Hepatocyte (in vitro differentiated cells): Measurements from ENCODE around the gene ATP8A2. TPM values are rescaled to one million over a fixed set of nuclear protein-coding genes. Genes with fewer than 3 reads are reported as not detected.
"Not testable (repeated sequence)": the region's sequence is repeated elsewhere in the genome, so short reads cannot be mapped to it uniquely, and the experiment has no call there.

Experiments used
- DNase-seq: peaks from one replicate; pipeline ENCODE4 v3.0.0-alpha.2; 2016; ENCODE audit warnings: low spot score
- H2AFZ ChIP-seq: fragments of 200-600 bp; sonication (generic); 2 replicates; pipeline ENCODE4 v1.6.0; 2016; ENCODE audit warnings: antibody characterized with exemption, mild to moderate bottlenecking
- H3K27ac ChIP-seq: fragments of 200-600 bp; sonication (generic); 2 replicates; pipeline ENCODE4 v1.5.1; 2016; ENCODE audit warnings: mild to moderate bottlenecking
- H3K27me3 ChIP-seq: fragments of 200-600 bp; sonication (generic); 2 replicates; pipeline ENCODE4 v1.6.1; 2016
- H3K36me3 ChIP-seq: fragments of 200-600 bp; sonication (generic); replicated peaks from 2 replicates; pipeline ENCODE4 v1.5.1; 2016; ENCODE audit warnings: low read depth; ENCODE audit not compliant: insufficient read depth
- H3K4me1 ChIP-seq: fragments of 200-600 bp; sonication (generic); 2 replicates; pipeline ENCODE4 v1.5.1; 2016; ENCODE audit warnings: mild to moderate bottlenecking, moderate library complexity; ENCODE audit not compliant: insufficient read depth
- H3K4me2 ChIP-seq: fragments of 200-600 bp; sonication (generic); 2 replicates; pipeline ENCODE4 v1.6.0; 2016
- H3K4me3 ChIP-seq: fragments of 200-600 bp; sonication (generic); 2 replicates; pipeline ENCODE4 v1.5.1; 2016; ENCODE audit warnings: mild to moderate bottlenecking
- H3K79me2 ChIP-seq: fragments of 200-600 bp; sonication (generic); 2 replicates; pipeline ENCODE4 v1.6.0; 2017; ENCODE audit warnings: mild to moderate bottlenecking
- H3K9me2 ChIP-seq: fragments of 200-600 bp; sonication (generic); replicated peaks from 2 replicates; pipeline ENCODE4 v1.6.0; 2017; ENCODE audit warnings: mild to moderate bottlenecking; ENCODE audit not compliant: insufficient read depth
- H3K9me3 ChIP-seq: fragments of 200-600 bp; sonication (generic); 2 replicates; pipeline ENCODE4 v1.5.1; 2016; ENCODE audit warnings: low read depth, mild to moderate bottlenecking
- H4K20me1 ChIP-seq: fragments of 200-600 bp; sonication (generic); 2 replicates; pipeline ENCODE4 v1.6.0; 2016; ENCODE audit warnings: mild to moderate bottlenecking; ENCODE audit not compliant: insufficient read depth, poor library complexity, severe bottlenecking
- CTCF ChIP-seq: fragments of 200-600 bp; sonication (generic); IDR thresholded peaks from 2 replicates; pipeline ENCODE4 v1.5.1; 2016; ENCODE audit warnings: antibody characterized with exemption, mild to moderate bottlenecking; ENCODE audit not compliant: poor library complexity
- EZH2 ChIP-seq: fragments of 200-600 bp; sonication (generic); IDR thresholded peaks from 2 replicates; pipeline ENCODE4 v1.6.1; 2016; ENCODE audit warnings: antibody characterized with exemption, mild to moderate bottlenecking, borderline replicate concordance
- EZH2phosphoT487 ChIP-seq: fragments of 200-600 bp; sonication (generic); IDR thresholded peaks from one replicate; pipeline ENCODE4 v1.6.1; 2018; ENCODE audit warnings: antibody characterized with exemption, mild to moderate bottlenecking, low read depth, moderate library complexity; ENCODE audit not compliant: unreplicated experiment, severe bottlenecking
- WGBS: methylation state at CpG from one replicate; pipeline ENCODE4 v1.1.6; 2016; ENCODE audit warnings: low lambda C conversion rate; ENCODE audit errors: missing lambda C conversion rate; 5-methylcytosine and 5-hydroxymethylcytosine counted together
- polyA plus RNA-seq: library from polyadenylated mRNA; unstranded; fragments of >200 nt; fragmentation: Nextera tagmentation; extraction: Ambion mirVana; gene quantifications from 2 replicates; pipeline ENCODE4 v1.2.1, GENCODE V29; 2016
- total RNA-seq: library from RNA; depleted of rRNA; stranded (reverse); fragments of >200 nt; gene quantifications from 2 replicates; pipeline ENCODE4 v1.2.3, GENCODE V29; 2014

Gene ATP8A2
- total and polyA plus RNA-seq, 2 experiments from 2014 or later: 2.1 to 3.1 TPM

- H3K27ac ChIP-seq: no peak overlapping the region
- no peak overlapping the region for H3K4me3 ChIP-seq
- WGBS: 76% methylated on average over 5 of the region's 5 CpGs
- peaks cover 10% of the 10 kb centered on the region for H3K27me3 ChIP-seq
- no peaks in the 10 kb centered on the region for H3K79me2 ChIP-seq
- no peak for DNase-seq
- no peak overlapping the region for H3K4me2 ChIP-seq
- TF ChIP-seq EZH2phosphoT487 (no peak), EZH2 (no peak), CTCF (no peak)
- H3K4me1 ChIP-seq: no peaks in the 10 kb centered on the region
- H2AFZ ChIP-seq: no peak overlapping the region
- no peaks in the 10 kb centered on the region for H4K20me1 ChIP-seq
- H3K9me3 ChIP-seq: no peaks in the 10 kb centered on the region
- H3K36me3 ChIP-seq: no peaks in the 10 kb centered on the region
- no peaks in the 10 kb centered on the region for H3K9me2 ChIP-seq
Measured at GRCh38 chr13:26061256-26061655, 689.5 kb downstream of the ATP8A2 start.

DNA sequence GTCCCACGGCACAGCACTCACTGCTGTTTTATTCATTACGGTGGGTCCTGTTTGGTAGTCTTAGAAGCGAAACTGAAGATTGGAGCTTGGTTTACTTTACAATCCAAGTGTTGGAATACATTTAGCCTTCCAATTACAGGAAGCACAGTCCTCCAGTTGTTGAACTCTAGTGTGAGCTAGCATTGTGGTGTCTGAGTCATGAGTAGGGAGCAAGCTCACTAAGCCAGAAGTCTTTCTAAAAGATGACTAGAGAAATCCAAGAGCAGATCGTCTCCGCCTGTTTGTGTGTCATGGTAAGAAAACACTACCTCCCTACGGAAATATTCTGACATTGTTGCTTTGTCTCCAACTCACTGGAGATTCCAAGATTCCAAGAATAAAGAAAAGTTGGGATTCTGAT lies 690.2 kb downstream of the ATP8A2 start:
- Histone ChIP-seq H3K4me3 (no peak overlapping the region), H3K27me3 (peaks cover 9% of the 10 kb centered on the region), H3K4me1 (no peaks in the 10 kb centered on the region), H3K9me2 (no peaks in the 10 kb centered on the region), H4K20me1 (no peaks in the 10 kb centered on the region), H2AFZ (no peak overlapping the region), H3K27ac (no peak overlapping the region), H3K36me3 (no peaks in the 10 kb centered on the region), H3K79me2 (no peaks in the 10 kb centered on the region), H3K4me2 (no peak overlapping the region), H3K9me3 (no peaks in the 10 kb centered on the region)
- peak; percentile 16 for DNase-seq
- TF ChIP-seq EZH2phosphoT487 (no peak), EZH2 (no peak), CTCF (no peak)
- WGBS: 78% methylated on average over 6 of the region's 6 CpGs

- Histone ChIP-seq H3K4me3 (no peak overlapping the region), H3K36me3 (no peaks in the 10 kb centered on the region), H4K20me1 (no peaks in the 10 kb centered on the region), H3K79me2 (no peaks in the 10 kb centered on the region), H3K4me2 (no peak overlapping the region), H3K27ac (no peak overlapping the region), H3K4me1 (no peaks in the 10 kb centered on the region), H3K9me2 (no peaks in the 10 kb centered on the region), H2AFZ (no peak overlapping the region), H3K9me3 (no peaks in the 10 kb centered on the region), H3K27me3 (peaks cover 9% of the 10 kb centered on the region)
- WGBS: 56% methylated on average over 5 of the region's 5 CpGs
- no peak for TF ChIP-seq EZH2phosphoT487
- TF ChIP-seq EZH2: no peak
- TF ChIP-seq CTCF: peak; percentile 91
- DNase-seq: peak; percentile 66
Measured at GRCh38 chr13:26062853-26063444, 691.2 kb downstream of the ATP8A2 start.

DNA sequence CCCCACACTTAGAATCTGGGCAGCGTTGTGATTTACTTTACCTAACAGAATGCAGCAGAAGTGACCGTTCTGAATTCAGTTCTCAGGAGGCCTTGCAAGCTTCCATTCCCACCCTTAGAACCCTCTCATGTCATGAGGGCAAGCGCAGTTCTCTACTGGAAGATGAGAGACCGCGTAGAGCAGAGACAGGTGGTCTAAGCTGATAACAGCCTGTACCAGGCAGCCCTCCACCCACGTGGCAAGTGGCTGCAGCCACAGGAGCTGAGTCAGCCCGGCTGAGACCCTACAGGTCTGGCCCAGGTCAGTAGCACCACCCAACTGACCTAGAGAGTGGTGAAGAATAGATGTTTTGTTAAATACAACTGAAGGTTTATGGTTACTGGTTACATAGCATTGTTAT lies 694.7 kb downstream of the ATP8A2 start:
- H3K4me2 ChIP-seq, H3K27me3 ChIP-seq, H3K36me3 ChIP-seq, H3K27ac ChIP-seq, H3K4me3 ChIP-seq, H3K4me1 ChIP-seq, DNase-seq, H4K20me1 ChIP-seq, H2AFZ ChIP-seq, H3K9me2 ChIP-seq, H3K9me3 ChIP-seq, H3K79me2 ChIP-seq: not testable (repeated sequence)
- WGBS: 84% methylated on average over 7 of the region's 7 CpGs
